ENCODE measurements around the gene OSBP2.

OSBP2 gene

DNA sequence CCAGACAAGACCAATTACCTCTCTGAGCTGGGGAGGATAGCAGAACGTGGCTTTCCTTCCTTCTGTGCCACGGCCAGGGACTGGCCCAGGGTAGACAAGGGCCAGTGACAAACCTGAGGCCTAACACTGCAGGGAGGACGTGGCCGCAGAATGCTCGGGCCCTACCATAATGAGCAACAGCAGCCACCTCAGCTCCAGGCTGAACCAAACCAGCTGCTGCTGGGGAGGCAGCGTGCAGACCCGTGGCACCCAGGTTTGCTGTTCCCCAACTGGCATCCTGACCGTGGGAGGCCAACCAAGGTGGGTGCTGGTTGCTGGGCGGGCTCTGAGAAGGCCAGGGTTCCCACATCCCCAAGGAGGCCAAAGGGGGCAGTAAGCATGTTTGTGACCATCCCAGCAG is 190.9 kb downstream of the OSBP2 start:
- TF ChIP-seq CTCF (IDR thresholded peaks at IDR 0.05; ENCODE audit: low read depth, low read length), result no peak

DNA sequence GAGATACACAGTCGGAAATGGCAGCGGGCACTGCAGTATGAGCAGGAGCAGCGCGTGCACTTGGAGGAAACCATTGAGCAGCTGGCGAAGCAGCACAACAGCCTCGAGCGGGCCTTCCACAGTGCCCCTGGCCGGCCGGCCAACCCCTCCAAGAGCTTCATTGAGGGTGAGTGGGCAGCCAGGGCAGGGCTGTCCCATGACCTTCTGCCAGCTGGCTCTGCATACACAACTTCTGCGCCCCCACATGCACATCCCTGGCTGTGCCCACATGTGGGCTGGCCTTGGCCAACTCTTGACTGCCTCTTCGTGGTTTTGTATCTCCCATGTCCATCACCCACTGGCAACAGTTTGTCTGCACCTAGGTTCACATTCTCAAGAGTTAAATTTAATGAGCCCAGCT is 192.8 kb downstream of the OSBP2 start:
- no peak for DNase-seq (ENCODE audit: low read depth in 2 of 2)
- H3K4me3 ChIP-seq (replicated peaks in 1 of 2; ENCODE audit: low read depth in 2 of 2, low read length in 2 of 2), result no peak overlapping the region
- no peak for TF ChIP-seq CTCF (IDR thresholded peaks at IDR 0.05; ENCODE audit: low read depth, low read length)

More for the DNA sequence above, 190.9 kb downstream of the OSBP2 start:
- H3K4me3 ChIP-seq (replicated peaks in 1 of 2; ENCODE audit: low read depth in 2 of 2, low read length in 2 of 2), result no peak overlapping the region
- no peak for DNase-seq (ENCODE audit: low read depth in 2 of 2)

DNA sequence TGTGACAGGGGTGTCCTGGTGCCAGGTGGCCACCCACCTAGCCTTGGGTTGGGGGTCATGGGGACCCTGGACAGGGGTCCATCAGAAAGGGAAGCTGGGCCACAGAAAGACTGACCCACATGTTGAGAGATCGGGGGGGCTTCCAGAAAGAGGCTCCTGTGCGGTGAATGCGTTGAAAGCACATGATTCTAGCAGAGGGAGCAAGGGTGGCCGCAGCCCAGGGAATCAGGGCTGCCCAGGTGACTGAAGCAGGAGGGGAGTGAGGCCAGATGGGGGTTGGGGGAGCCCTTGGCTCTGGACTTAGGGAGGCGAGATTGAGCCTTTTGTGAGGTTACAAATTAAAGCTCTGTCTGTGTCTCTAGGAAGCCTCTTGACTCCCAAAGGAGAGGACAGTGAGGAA is 193.2 kb downstream of the OSBP2 start:
- no peak for DNase-seq (ENCODE audit: low read depth in 2 of 2)
- TF ChIP-seq CTCF (IDR thresholded peaks at IDR 0.05; ENCODE audit: low read depth, low read length), result no peak
- no peak overlapping the region for H3K4me3 ChIP-seq (replicated peaks in 1 of 2; ENCODE audit: low read depth in 2 of 2, low read length in 2 of 2)

DNA sequence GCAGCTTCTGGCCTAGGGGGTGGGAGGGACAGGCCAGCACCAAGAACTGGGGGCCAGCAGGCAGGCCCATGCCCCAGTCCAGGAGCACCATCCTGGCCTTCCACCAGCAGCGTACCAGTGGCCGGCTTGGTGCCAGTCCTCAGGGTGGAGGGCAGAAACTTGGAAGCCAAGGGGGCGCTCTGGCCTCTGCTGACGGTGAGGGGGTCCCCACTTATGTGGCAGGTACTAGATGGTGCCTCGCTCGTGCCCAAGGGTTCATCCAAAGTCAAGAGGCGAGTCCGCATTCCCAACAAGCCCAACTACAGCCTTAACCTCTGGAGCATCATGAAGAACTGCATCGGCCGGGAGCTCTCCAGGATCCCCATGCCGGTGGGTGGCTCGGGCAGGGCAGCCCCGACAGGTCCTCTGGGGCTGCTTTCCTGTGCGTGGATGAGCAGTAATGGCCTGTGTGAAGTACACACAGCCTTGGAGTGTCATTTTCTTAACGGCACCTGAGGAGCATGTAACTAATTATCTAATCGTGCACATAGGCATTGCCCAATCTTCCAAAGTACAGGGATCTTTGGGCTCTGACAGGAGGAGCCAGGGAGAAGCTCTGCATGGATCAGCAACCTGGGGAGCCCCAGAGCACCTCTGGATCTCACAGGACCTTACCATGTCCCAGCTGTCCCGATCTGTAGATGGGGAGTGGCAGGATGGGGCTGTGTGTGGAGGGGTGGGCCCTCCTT is 194.8 kb downstream of the OSBP2 start:
- H3K4me3 ChIP-seq (replicated peaks in 1 of 2; ENCODE audit: low read depth in 2 of 2, low read length in 2 of 2), result no peak overlapping the region
- no peak for DNase-seq (ENCODE audit: low read depth in 2 of 2)
- TF ChIP-seq CTCF (IDR thresholded peaks at IDR 0.05; ENCODE audit: low read depth, low read length), result no peak

GRCh38 chr22:30889996-30890480 is 195.4 kb downstream of the OSBP2 start:
- DNase-seq (ENCODE audit: low read depth in 2 of 2), result no peak
- no peak overlapping the region for H3K4me3 ChIP-seq (replicated peaks in 1 of 2; ENCODE audit: low read depth in 2 of 2, low read length in 2 of 2)
- TF ChIP-seq CTCF (IDR thresholded peaks at IDR 0.05; ENCODE audit: low read depth, low read length), result no peak

- DNase-seq (ENCODE audit: low read depth in 2 of 2), result peak; percentile 34 to 48
- peak; percentile 96 for TF ChIP-seq CTCF (IDR thresholded peaks at IDR 0.05; ENCODE audit: low read depth, low read length)
- H3K4me3 ChIP-seq (replicated peaks in 1 of 2; ENCODE audit: low read depth in 2 of 2, low read length in 2 of 2), result no peak overlapping the region
These were observed 196.2 kb downstream of the OSBP2 start for GRCh38 chr22:30890686-30891442.
